22Rv1 (cell line): ENCODE data around the gene SERPINA3.

ENCODE experiments used
- ZFX ChIP-seq: fragments of 450-650 bp; IDR thresholded peaks from 2 replicates; pipeline ENCODE4 v1.6.1; 2017; ENCODE audit warnings: antibody characterized with exemption, borderline replicate concordance
- TF ChIP-seq, protein P1 (sequence below): fragments of 450-650 bp; IDR thresholded peaks from 2 replicates; pipeline ENCODE4 v1.5.1; 2017; ENCODE audit warnings: mild to moderate bottlenecking

DNA sequence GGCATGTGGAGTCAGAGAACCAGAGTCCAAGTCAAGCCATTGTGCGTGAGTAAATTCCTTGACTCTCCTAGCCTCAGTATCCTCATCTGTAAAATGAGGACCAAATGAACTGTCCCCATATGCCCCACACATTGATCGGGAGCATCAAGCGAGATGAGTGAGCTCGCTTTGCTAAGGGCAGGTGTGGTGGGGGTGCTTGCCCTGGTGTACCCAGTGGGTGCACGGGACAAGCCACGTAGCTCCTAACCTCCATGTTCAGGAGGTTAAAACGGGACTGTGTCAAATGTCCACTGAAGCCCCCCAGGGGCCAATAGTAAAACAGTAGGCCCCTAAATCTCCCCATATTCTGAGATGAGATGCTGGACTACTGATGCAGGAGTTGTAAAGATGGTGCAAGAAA is 60.9 kb downstream of the SERPINA3 start:
- TF ChIP-seq, protein P1, sequence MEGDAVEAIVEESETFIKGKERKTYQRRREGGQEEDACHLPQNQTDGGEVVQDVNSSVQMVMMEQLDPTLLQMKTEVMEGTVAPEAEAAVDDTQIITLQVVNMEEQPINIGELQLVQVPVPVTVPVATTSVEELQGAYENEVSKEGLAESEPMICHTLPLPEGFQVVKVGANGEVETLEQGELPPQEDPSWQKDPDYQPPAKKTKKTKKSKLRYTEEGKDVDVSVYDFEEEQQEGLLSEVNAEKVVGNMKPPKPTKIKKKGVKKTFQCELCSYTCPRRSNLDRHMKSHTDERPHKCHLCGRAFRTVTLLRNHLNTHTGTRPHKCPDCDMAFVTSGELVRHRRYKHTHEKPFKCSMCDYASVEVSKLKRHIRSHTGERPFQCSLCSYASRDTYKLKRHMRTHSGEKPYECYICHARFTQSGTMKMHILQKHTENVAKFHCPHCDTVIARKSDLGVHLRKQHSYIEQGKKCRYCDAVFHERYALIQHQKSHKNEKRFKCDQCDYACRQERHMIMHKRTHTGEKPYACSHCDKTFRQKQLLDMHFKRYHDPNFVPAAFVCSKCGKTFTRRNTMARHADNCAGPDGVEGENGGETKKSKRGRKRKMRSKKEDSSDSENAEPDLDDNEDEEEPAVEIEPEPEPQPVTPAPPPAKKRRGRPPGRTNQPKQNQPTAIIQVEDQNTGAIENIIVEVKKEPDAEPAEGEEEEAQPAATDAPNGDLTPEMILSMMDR, result no peak
- TF ChIP-seq ZFX, result no peak
